MCF 10A (cell line): Measurements from ENCODE around the gene RABGAP1L. TPM values are rescaled to one million over a fixed set of nuclear protein-coding genes. Genes with fewer than 3 reads are reported as not detected.

Source experiments
- BruUV-seq: library from RNA; stranded (reverse); fragments of 400-500 nt; replicated peaks from 2 replicates; lab custom pipeline; 2021; lab: Mats Ljungman, UMichigan
- CTCF ChIA-PET: fragments of 300-600 bp; sonication (Branson Sonifier 250); formaldehyde crosslinking; extraction: SDS; loops from one replicate; lab custom pipeline; 2021; ENCODE audit warnings: antibody characterized with exemption, inconsistent platforms; lab: Yijun Ruan, JAX
- POLR2A ChIA-PET: fragments of 300-600, 350-650 bp; sonication (Branson Sonifier 250); formaldehyde crosslinking; extraction: SDS; loops from one replicate; lab custom pipeline; 2020; ENCODE audit warnings: antibody characterized with exemption, inconsistent platforms; lab: Yijun Ruan, JAX
- DNase-seq: peaks from one replicate; pipeline ENCODE4 v3.0.0-alpha.2; 2018; ENCODE audit not compliant: unreplicated experiment
- H3K27ac Mint-ChIP-seq: one replicate; pipeline ENCODE4 v1.8.0; 2022; ENCODE audit warnings: mild to moderate bottlenecking, low read depth, mixed read lengths; ENCODE audit not compliant: unreplicated experiment
- H3K27me3 Mint-ChIP-seq: one replicate; pipeline ENCODE4 v1.8.0; 2022; ENCODE audit warnings: mixed read lengths; ENCODE audit not compliant: insufficient read depth, unreplicated experiment
- H3K36me3 Mint-ChIP-seq: one replicate; pipeline ENCODE4 v1.8.0; 2022; ENCODE audit warnings: mild to moderate bottlenecking, moderate library complexity, mixed read lengths; ENCODE audit not compliant: insufficient read depth, unreplicated experiment
- H3K4me1 Mint-ChIP-seq: one replicate; pipeline ENCODE4 v1.8.0; 2022; ENCODE audit warnings: mixed read lengths; ENCODE audit not compliant: insufficient read depth, unreplicated experiment
- H3K4me3 Mint-ChIP-seq: one replicate; pipeline ENCODE4 v1.8.0; 2022; ENCODE audit warnings: mild to moderate bottlenecking, moderate library complexity, mixed read lengths; ENCODE audit not compliant: unreplicated experiment
- H3K9me3 Mint-ChIP-seq: one replicate; pipeline ENCODE4 v1.8.0; 2022; ENCODE audit warnings: mixed read lengths; ENCODE audit not compliant: unreplicated experiment
- CTCF ChIP-seq: fragments of 200-600 bp; IDR thresholded peaks from one replicate; pipeline ENCODE4 v1.8.0; 2022; ENCODE audit warnings: antibody characterized with exemption, mild to moderate bottlenecking; ENCODE audit not compliant: unreplicated experiment
- intact Hi-C: fragments of 100-400 bp; cut with micrococcal nuclease; formaldehyde crosslinking; loops from 2 replicates; pipeline ENCODE4 v1.14.1; 2022
- total RNA-seq: library from RNA; stranded (reverse); gene quantifications from 2 replicates; pipeline ENCODE4 v1.2.3, GENCODE V29; 2022

The RABGAP1L gene
- total RNA-seq, 1 experiment from 2014 or later = 18.2 TPM

DNA sequence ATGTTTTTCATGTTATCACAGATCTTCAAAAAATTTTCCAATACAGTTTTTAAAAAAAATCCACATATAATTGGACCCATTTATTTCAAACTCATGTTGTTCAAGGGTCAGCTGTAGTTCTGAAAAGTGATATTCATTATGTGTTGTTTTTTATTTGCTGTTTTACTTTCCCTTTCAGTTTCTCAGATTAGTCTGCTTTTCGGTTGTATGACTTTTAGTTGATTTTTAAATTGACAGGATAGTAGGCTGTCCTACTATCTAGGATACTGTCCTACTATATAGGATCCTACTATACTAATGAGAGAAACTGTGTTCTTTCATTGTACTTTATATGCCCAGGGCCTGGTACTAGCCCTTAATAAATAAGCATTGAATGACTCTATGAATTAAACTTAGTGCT, 254.9 kb downstream of the RABGAP1L start:
- no peak for DNase-seq
- H3K36me3 Mint-ChIP-seq = no peaks in the 10 kb centered on the region
- BruUV-seq = no TSS peak
- peaks cover 8% of the 10 kb centered on the region for H3K9me3 Mint-ChIP-seq
- H3K4me1 Mint-ChIP-seq = peaks cover 6% of the 10 kb centered on the region
- ChIA-PET CTCF (interaction anchor here (0.7 to 1.8 kb wide), 5 partner anchors 10 to 331 kb away, joined by 3 to 12 read pairs (median 4); no protein-coding TSS in a partner anchor), POLR2A (interaction anchor here (0.6 kb wide), 1 partner anchor 15 kb away, joined by 3 read pairs; no protein-coding TSS in a partner anchor)
- peak overlapping the region; percentile 43 for H3K4me3 Mint-ChIP-seq
- intact Hi-C loops = no loop called here
- no peak for TF ChIP-seq CTCF
- no peaks in the 10 kb centered on the region for H3K27me3 Mint-ChIP-seq
- peak overlapping the region; percentile 87 for H3K27ac Mint-ChIP-seq

- ChIA-PET CTCF (interaction anchor here (0.8 to 1.1 kb wide), 2 partner anchors 12 to 738 kb away, joined by 4 to 6 read pairs; no protein-coding TSS in a partner anchor), POLR2A (interaction anchor here (0.6 kb wide), 1 partner anchor 24 kb away, joined by 3 read pairs; no protein-coding TSS in a partner anchor)
- H3K4me3 Mint-ChIP-seq = no peak overlapping the region
- intact Hi-C loops = no loop called here
- peaks cover 6% of the 10 kb centered on the region for H3K4me1 Mint-ChIP-seq
- H3K9me3 Mint-ChIP-seq = peaks cover 8% of the 10 kb centered on the region
- no TSS peak for BruUV-seq
- H3K27me3 Mint-ChIP-seq = no peaks in the 10 kb centered on the region
- H3K36me3 Mint-ChIP-seq = no peaks in the 10 kb centered on the region
- no peak overlapping the region for H3K27ac Mint-ChIP-seq
- no peak for TF ChIP-seq CTCF
- DNase-seq = no peak
These were observed 256.2 kb downstream of the RABGAP1L start for GRCh38 chr1:174415506-174415905.

- no peaks in the 10 kb centered on the region for H3K9me3 Mint-ChIP-seq
These were observed 258.6 kb downstream of the RABGAP1L start for GRCh38 chr1:174417921-174418320.

DNA sequence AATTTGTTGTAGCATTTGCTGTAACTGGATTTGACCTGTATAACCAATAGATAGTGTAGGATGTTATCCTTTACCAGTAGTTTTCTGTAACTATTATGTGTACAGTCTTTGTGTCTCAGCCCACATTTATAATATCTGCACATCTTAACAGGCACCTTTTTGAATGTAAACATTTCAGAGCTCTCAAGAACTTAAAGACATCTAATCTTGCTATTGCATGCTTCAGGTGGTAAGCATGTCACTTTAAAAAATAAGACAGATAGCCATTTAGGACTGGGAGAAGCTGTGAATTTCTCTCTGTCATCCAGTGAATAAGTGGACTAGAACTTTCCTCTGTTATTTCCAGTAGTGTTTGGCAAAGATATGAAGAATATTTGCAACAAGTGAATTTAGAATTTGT, 265.8 kb downstream of the RABGAP1L start:
- no peaks in the 10 kb centered on the region for H3K27me3 Mint-ChIP-seq
- H3K27ac Mint-ChIP-seq = no peak overlapping the region

More at GRCh38 chr1:174417921-174418320, 258.6 kb downstream of the RABGAP1L start:
- Mint-ChIP-seq H3K27me3 (no peaks in the 10 kb centered on the region), H3K27ac (no peak overlapping the region), H3K4me1 (peaks cover 6% of the 10 kb centered on the region), H3K4me3 (no peak overlapping the region), H3K36me3 (no peaks in the 10 kb centered on the region)
- BruUV-seq = no TSS peak
- intact Hi-C loops = no loop called here
- no peak for TF ChIP-seq CTCF
- no peak for DNase-seq
- ChIA-PET CTCF (no interaction called here), POLR2A (no interaction called here)

More for the DNA sequence above, 265.8 kb downstream of the RABGAP1L start:
- POLR2A ChIA-PET = interaction anchor here (0.6 kb wide), 1 partner anchor 135 kb away, joined by 3 read pairs; no protein-coding TSS in a partner anchor
- Mint-ChIP-seq H3K36me3 (no peaks in the 10 kb centered on the region), H3K4me3 (no peak overlapping the region), H3K9me3 (no peaks in the 10 kb centered on the region), H3K4me1 (peaks cover 5% of the 10 kb centered on the region)
- no peak for DNase-seq
- intact Hi-C loops = no loop called here
- no TSS peak for BruUV-seq
- no peak for TF ChIP-seq CTCF
- CTCF ChIA-PET = interaction anchor here (1.1 kb wide), 1 partner anchor 163 kb away, joined by 3 read pairs; no protein-coding TSS in a partner anchor
